ENCODE data around the gene TBCD.

- TF ChIP-seq CTCF (conservative IDR thresholded peaks at IDR 0.05 in 1 of 2, IDR thresholded peaks at IDR 0.05 in 1 of 2; ENCODE audit: low read depth in 1 of 2, low read length in 2 of 2) (no peak), EZH2 (IDR thresholded peaks at IDR 0.05; ENCODE audit: low read length, missing control alignments) (no peak)
Measured at GRCh38 chr17:82961366-82962162, 209.7 kb downstream of the TBCD start.

All from fibroblast of lung (primary cell).